Measurements from ENCODE around the gene GPD1L. TPM values are rescaled to one million over a fixed set of nuclear protein-coding genes. Genes with fewer than 3 reads are reported as not detected.

GPD1L gene
- total and polyA plus RNA-seq, 2 of the 13 experiments (the other 11 are each of a cell fraction or from before 2014, with no cell fraction given): 4.9 to 13.7 TPM

- no peak for TF ChIP-seq SCMH1 (CRISPR knock-in tag; IDR thresholded peaks at IDR 0.05; ENCODE audit: borderline replicate concordance)
- TF ChIP-seq ZNF607 (CRISPR knock-in tag; IDR thresholded peaks at IDR 0.05; ENCODE audit: borderline replicate concordance): no peak
- no peak for TF ChIP-seq TBX3 (IDR thresholded peaks at IDR 0.05; ENCODE audit: borderline replicate concordance)
- TF ChIP-seq HOXA3 (CRISPR knock-in tag; IDR thresholded peaks at IDR 0.05): peak; percentile 65
- TF ChIP-seq HMGXB4 (CRISPR knock-in tag; IDR thresholded peaks at IDR 0.05; ENCODE audit: borderline replicate concordance in 1 of 2, low read depth in 1 of 2): peak; percentile 22 to 52; a peak in 1 of 4 replicates
- no peak for TF ChIP-seq ZNF660 (CRISPR knock-in tag; IDR thresholded peaks at IDR 0.05; ENCODE audit: borderline replicate concordance, low read depth)
- TF ChIP-seq ZNF770 (CRISPR knock-in tag; IDR thresholded peaks at IDR 0.05): no peak
- no peak for TF ChIP-seq FOSL1 (CRISPR knock-in tag; IDR thresholded peaks at IDR 0.05; ENCODE audit: borderline replicate concordance)
- 0 out of 2 replicates have a peak, but pooled peaks have one; percentile 48 for TF ChIP-seq TMF1 (CRISPR knock-in tag; IDR thresholded peaks at IDR 0.05; ENCODE audit: low read depth)
- TF ChIP-seq DMTF1 (CRISPR knock-in tag; IDR thresholded peaks at IDR 0.05): no peak
- peak; percentile 36; the same call in 1 of the 2 replicates for TF ChIP-seq SPEN (CRISPR knock-in tag; IDR thresholded peaks at IDR 0.05; ENCODE audit: low read depth)
- no peak for TF ChIP-seq MIXL1 (CRISPR knock-in tag; IDR thresholded peaks at IDR 0.05)
- no peak for TF ChIP-seq ZNF562 (CRISPR knock-in tag; IDR thresholded peaks at IDR 0.05; ENCODE audit: borderline replicate concordance)
- no peak for TF ChIP-seq JUNB (CRISPR knock-in tag; IDR thresholded peaks at IDR 0.05; ENCODE audit: borderline replicate concordance)
- peak in 1 of 2 experiments; percentile 50; a peak in 1 of 4 replicates for TF ChIP-seq KLF16 (CRISPR knock-in tag; IDR thresholded peaks at IDR 0.05)
- TF ChIP-seq ATF7 (IDR thresholded peaks at IDR 0.05): no peak
- no peak for TF ChIP-seq ATF7 (CRISPR knock-in tag; IDR thresholded peaks at IDR 0.05)
- no peak for TF ChIP-seq MTA1 (CRISPR knock-in tag; IDR thresholded peaks at IDR 0.05; ENCODE audit: borderline replicate concordance)
- TF ChIP-seq ATF7-NPFF (CRISPR knock-in tag; IDR thresholded peaks at IDR 0.05; ENCODE audit: low read depth): 0 out of 2 replicates have a peak, but pooled peaks have one; percentile 6
- TF ChIP-seq POLR2G (IDR thresholded peaks at IDR 0.05; ENCODE audit: low read depth, low read length): peak; percentile 77
Measured at GRCh38 chr3:32077260-32078084, 28.9 kb upstream of the GPD1L start (continued).
